ENCODE results near the gene SLC7A8. TPM values are rescaled to one million over a fixed set of nuclear protein-coding genes. Genes with fewer than 3 reads are reported as not detected.

SLC7A8 gene
- polyA plus RNA-seq, 1 experiment, result 0.78 TPM

GRCh38 chr14:23141706-23142444, 41.6 kb downstream of the SLC7A8 start:
- ChIA-PET POLR2A (interaction anchor here (0.7 kb wide), 1 partner anchor 202 kb away, joined by 5 read pairs; no protein-coding TSS in a partner anchor), CTCF (interaction anchor here (0.7 to 2.0 kb wide), 5 partner anchors 14 to 159 kb away, joined by 3 to 18 read pairs (median 3); no protein-coding TSS in a partner anchor)
- Histone ChIP-seq H3K27me3 (ENCODE audit: control insufficient read depth, insufficient read depth, low read length) (peaks cover 25% of the 10 kb centered on the region), H3K9me3 (ENCODE audit: control insufficient read depth, insufficient read depth, low read length) (no peaks in the 10 kb centered on the region; the same call in 1 of the 2 replicates), H3K4me3 (ENCODE audit: low read depth, low read length) (no peak overlapping the region), H3K27ac (ENCODE audit: low read depth, low read length) (no peak overlapping the region)
- DNase-seq (ENCODE audit: low read depth, low spot score), result no peak
- TF ChIP-seq, protein P1, sequence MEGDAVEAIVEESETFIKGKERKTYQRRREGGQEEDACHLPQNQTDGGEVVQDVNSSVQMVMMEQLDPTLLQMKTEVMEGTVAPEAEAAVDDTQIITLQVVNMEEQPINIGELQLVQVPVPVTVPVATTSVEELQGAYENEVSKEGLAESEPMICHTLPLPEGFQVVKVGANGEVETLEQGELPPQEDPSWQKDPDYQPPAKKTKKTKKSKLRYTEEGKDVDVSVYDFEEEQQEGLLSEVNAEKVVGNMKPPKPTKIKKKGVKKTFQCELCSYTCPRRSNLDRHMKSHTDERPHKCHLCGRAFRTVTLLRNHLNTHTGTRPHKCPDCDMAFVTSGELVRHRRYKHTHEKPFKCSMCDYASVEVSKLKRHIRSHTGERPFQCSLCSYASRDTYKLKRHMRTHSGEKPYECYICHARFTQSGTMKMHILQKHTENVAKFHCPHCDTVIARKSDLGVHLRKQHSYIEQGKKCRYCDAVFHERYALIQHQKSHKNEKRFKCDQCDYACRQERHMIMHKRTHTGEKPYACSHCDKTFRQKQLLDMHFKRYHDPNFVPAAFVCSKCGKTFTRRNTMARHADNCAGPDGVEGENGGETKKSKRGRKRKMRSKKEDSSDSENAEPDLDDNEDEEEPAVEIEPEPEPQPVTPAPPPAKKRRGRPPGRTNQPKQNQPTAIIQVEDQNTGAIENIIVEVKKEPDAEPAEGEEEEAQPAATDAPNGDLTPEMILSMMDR (IDR thresholded peaks at IDR 0.05; ENCODE audit: low read depth, low read length), result no peak

GRCh38 chr14:23140371-23140770, 43.1 kb downstream of the SLC7A8 start:
- H3K4me3 ChIP-seq (ENCODE audit: low read depth, low read length), result no peak overlapping the region
- H3K27ac ChIP-seq (ENCODE audit: low read depth, low read length), result no peak overlapping the region
- H3K9me3 ChIP-seq (ENCODE audit: control insufficient read depth, insufficient read depth, low read length), result no peaks in the 10 kb centered on the region; the same call in 1 of the 2 replicates
- H3K27me3 ChIP-seq (ENCODE audit: control insufficient read depth, insufficient read depth, low read length), result peaks cover 25% of the 10 kb centered on the region
- TF ChIP-seq, protein P1 (IDR thresholded peaks at IDR 0.05; ENCODE audit: low read depth, low read length), result no peak
- DNase-seq (ENCODE audit: low read depth, low spot score), result no peak
- CTCF ChIA-PET, result interaction anchor here (1.2 to 2.6 kb wide), 2 partner anchors 19 to 63 kb away, joined by 3 to 6 read pairs; no protein-coding TSS in a partner anchor
- POLR2A ChIA-PET, result no interaction called here

GRCh38 chr14:23139874-23140273, 43.6 kb downstream of the SLC7A8 start:
- POLR2A ChIA-PET, result no interaction called here
- no peak overlapping the region for H3K4me3 ChIP-seq (ENCODE audit: low read depth, low read length)
- no peak for DNase-seq (ENCODE audit: low read depth, low spot score)
- CTCF ChIA-PET, result interaction anchor here (2.6 kb wide), 1 partner anchor 18 kb away, joined by 6 read pairs; no protein-coding TSS in a partner anchor
- H3K9me3 ChIP-seq (ENCODE audit: control insufficient read depth, insufficient read depth, low read length), result no peaks in the 10 kb centered on the region; the same call in 1 of the 2 replicates
- TF ChIP-seq, protein P1 (IDR thresholded peaks at IDR 0.05; ENCODE audit: low read depth, low read length), result no peak
- peaks cover 25% of the 10 kb centered on the region for H3K27me3 ChIP-seq (ENCODE audit: control insufficient read depth, insufficient read depth, low read length)
- H3K27ac ChIP-seq (ENCODE audit: low read depth, low read length), result no peak overlapping the region

DNA sequence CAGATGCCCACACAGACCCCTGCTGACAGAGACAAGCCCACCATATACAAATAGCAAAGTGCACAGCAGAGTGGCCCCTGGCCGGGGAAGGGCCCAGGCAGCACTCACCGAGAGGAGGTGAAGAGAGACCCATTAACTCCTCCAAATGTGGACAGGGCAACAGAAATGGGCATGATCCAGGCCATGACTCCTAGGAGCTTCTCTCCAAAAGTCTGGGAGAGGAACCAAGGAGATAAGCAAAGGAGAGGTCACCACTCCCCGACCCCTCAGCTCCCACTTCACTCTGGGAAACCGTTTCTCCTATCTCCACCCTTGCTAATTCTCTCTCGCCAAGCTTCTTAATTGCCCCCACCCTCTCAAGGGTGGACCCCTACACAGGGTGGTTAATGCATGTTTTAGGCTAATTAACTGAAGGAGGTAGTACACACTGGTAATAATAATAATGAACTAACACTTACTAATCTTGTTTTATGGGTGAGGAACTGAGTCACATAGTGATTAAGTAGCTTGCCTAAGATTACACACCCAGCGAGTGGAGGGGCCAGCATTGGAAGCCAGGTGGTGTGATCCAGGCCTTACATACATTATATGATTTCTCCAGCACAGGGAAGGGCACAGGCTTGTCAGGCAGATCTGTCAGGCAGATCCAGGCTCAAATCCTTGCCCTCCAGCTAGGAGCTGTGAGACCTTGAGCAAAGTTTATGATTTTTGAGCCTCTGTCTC, 45.5 kb downstream of the SLC7A8 start:
- ChIA-PET POLR2A (no interaction called here), CTCF (interaction anchor here (0.6 to 2.6 kb wide), 3 partner anchors 16 to 775 kb away, joined by 3 to 6 read pairs (median 6); no protein-coding TSS in a partner anchor)
- H3K9me3 ChIP-seq (ENCODE audit: control insufficient read depth, insufficient read depth, low read length), result no peaks in the 10 kb centered on the region; the same call in 1 of the 2 replicates
- TF ChIP-seq, protein P1 (IDR thresholded peaks at IDR 0.05; ENCODE audit: low read depth, low read length), result no peak
- peaks cover 24% of the 10 kb centered on the region for H3K27me3 ChIP-seq (ENCODE audit: control insufficient read depth, insufficient read depth, low read length)
- H3K4me3 ChIP-seq (ENCODE audit: low read depth, low read length), result no peak overlapping the region
- no peak overlapping the region for H3K27ac ChIP-seq (ENCODE audit: low read depth, low read length)
- DNase-seq (ENCODE audit: low read depth, low spot score), result no peak

Data from AG04450 (cell line).